Spinal cord (tissue), 10 donors: ENCODE measurements around the gene DDX31. TPM values are rescaled to one million over a fixed set of nuclear protein-coding genes. Genes with fewer than 3 reads are reported as not detected.

Experiments used
- DNase-seq, 6 donors: peaks; one replicate each; pipeline versions ENCODE4 v3.0.0 to v3.0.0-alpha.2; 2013 to 2015; ENCODE audit warnings: low spot score in 6 of 6, low read depth in 4 of 6
- H3K27ac ChIP-seq: one replicate; pipeline ENCODE4 v1.5.1; 2013; ENCODE audit warnings: low read depth, low read length, control low read depth
- H3K27me3 ChIP-seq: one replicate; pipeline ENCODE4 v1.6.1; 2013; ENCODE audit warnings: low read length; ENCODE audit not compliant: control insufficient read depth, insufficient read depth
- H3K36me3 ChIP-seq: one replicate; pipeline ENCODE4 v1.6.1; 2013; ENCODE audit warnings: low read length; ENCODE audit not compliant: control insufficient read depth, insufficient read depth
- H3K4me1 ChIP-seq: one replicate; pipeline ENCODE4 v1.6.1; 2013; ENCODE audit warnings: low read length; ENCODE audit not compliant: control insufficient read depth, insufficient read depth
- H3K4me3 ChIP-seq: one replicate; pipeline ENCODE4 v1.5.1; 2013; ENCODE audit warnings: low read depth, low read length, control low read depth
- H3K9me3 ChIP-seq: one replicate; pipeline ENCODE4 v1.6.1; 2013; ENCODE audit warnings: low read length; ENCODE audit not compliant: control insufficient read depth, insufficient read depth
- WGBS: methylation state at CpG from one replicate; pipeline ENCODE4 v1.1.5; 2013; ENCODE audit warnings: missing lambda C conversion rate; ENCODE audit not compliant: insufficient coverage; 5-methylcytosine and 5-hydroxymethylcytosine counted together
- polyA plus RNA-seq, 2 donors: library from polyadenylated mRNA; unstranded; fragments of 120-200 nt; gene quantifications; one replicate each; pipeline ENCODE4 v1.2.1, GENCODE V29; 2013; ENCODE audit not compliant: insufficient read length in 2 of 2
- total RNA-seq, 2 donors: library from RNA; depleted of rRNA in 1 of 2; stranded (reverse); fragments of 120-200 nt in 1 of 2; fragments of >200 nt in 1 of 2; gene quantifications; one replicate each; pipeline versions ENCODE4 v1.2.3 to v1.2.4, GENCODE V29; 2013 to 2014
- donor health status: healthy.

The DDX31 gene
- total and polyA plus RNA-seq, 4 donors, result 10.5 to 17.5 (median 12.4) TPM

GRCh38 chr9:132631280-132631679, 38.5 kb downstream of the DDX31 start:
- peaks cover 36% of the 10 kb centered on the region for H3K36me3 ChIP-seq
- H3K4me3 ChIP-seq, result no peak overlapping the region
- H3K27ac ChIP-seq, result no peak overlapping the region
- H3K27me3 ChIP-seq, result no peaks in the 10 kb centered on the region
- 87% methylated on average over 3 of the region's 5 CpGs for WGBS
- H3K4me1 ChIP-seq, result no peaks in the 10 kb centered on the region
- no peak for DNase-seq
- H3K9me3 ChIP-seq, result no peaks in the 10 kb centered on the region

DNA sequence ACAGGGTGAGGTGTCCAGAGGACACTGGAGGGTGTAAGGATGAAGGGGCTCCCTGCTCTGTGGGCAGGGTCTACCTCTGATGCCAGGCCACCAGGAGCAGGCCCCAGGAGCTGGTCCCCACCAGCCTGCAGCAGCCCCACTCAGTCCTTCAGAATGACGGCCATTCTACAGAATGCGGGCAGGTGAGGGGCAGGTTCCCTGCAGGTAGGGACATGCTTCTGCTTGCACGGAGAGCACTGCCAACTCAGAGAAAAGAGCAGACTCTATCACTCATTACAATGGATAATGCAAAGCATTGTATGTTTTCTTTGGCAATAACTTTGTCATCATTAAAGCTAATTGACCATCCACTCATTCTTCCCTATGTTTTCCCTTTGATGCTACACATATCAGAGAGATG, 39.0 kb downstream of the DDX31 start:
- peaks cover 36% of the 10 kb centered on the region for H3K36me3 ChIP-seq
- no CpG with 5 or more reads among the region's 3 CpGs for WGBS
- no peaks in the 10 kb centered on the region for H3K9me3 ChIP-seq
- H3K27me3 ChIP-seq, result no peaks in the 10 kb centered on the region
- no peaks in the 10 kb centered on the region for H3K4me1 ChIP-seq
- DNase-seq, result no peak
- no peak overlapping the region for H3K4me3 ChIP-seq
- no peak overlapping the region for H3K27ac ChIP-seq

GRCh38 chr9:132630116-132630515, 39.7 kb downstream of the DDX31 start:
- DNase-seq, result no peak
- 65% methylated on average over 7 of the region's 9 CpGs for WGBS
- no peaks in the 10 kb centered on the region for H3K9me3 ChIP-seq
- peaks cover 38% of the 10 kb centered on the region for H3K36me3 ChIP-seq
- H3K4me3 ChIP-seq, result no peak overlapping the region
- no peaks in the 10 kb centered on the region for H3K4me1 ChIP-seq
- H3K27me3 ChIP-seq, result no peaks in the 10 kb centered on the region
- no peak overlapping the region for H3K27ac ChIP-seq

DNA sequence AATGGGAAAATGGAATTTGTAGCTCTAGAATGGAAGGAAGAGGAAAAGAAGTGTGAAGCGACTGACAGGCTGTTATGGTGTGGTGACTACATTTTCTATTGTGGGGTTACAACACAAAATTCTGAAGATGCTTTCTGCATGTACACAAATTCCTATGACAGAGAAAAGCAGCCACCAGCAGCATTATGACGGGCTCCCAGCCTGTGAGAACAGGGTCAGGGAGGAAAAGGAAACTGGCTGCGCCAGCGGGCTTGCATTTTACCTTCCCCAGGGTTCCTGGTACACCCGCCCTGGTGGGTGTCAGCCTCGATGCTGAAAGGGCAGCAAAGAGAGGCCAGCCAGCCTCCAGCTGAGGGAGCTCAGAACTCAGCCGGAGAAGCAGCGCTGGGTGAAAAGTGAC, 41.0 kb downstream of the DDX31 start:
- peaks cover 40% of the 10 kb centered on the region for H3K36me3 ChIP-seq
- H3K27ac ChIP-seq, result no peak overlapping the region
- no peaks in the 10 kb centered on the region for H3K4me1 ChIP-seq
- WGBS, result 91% methylated on average over 7 of the region's 8 CpGs
- H3K27me3 ChIP-seq, result no peaks in the 10 kb centered on the region
- no peak for DNase-seq
- no peaks in the 10 kb centered on the region for H3K9me3 ChIP-seq
- no peak overlapping the region for H3K4me3 ChIP-seq

- no peak overlapping the region for H3K4me3 ChIP-seq
- H3K9me3 ChIP-seq, result no peaks in the 10 kb centered on the region
- H3K27ac ChIP-seq, result no peak overlapping the region
- WGBS, result 81% methylated on average over 9 of the region's 11 CpGs
- DNase-seq, result no peak
- peaks cover 40% of the 10 kb centered on the region for H3K36me3 ChIP-seq
- no peaks in the 10 kb centered on the region for H3K27me3 ChIP-seq
- no peaks in the 10 kb centered on the region for H3K4me1 ChIP-seq
These were observed 42.2 kb downstream of the DDX31 start for GRCh38 chr9:132627594-132627993.

- Histone ChIP-seq H3K27me3 (no peaks in the 10 kb centered on the region), H3K36me3 (peaks cover 40% of the 10 kb centered on the region), H3K9me3 (no peaks in the 10 kb centered on the region), H3K4me1 (no peaks in the 10 kb centered on the region), H3K4me3 (no peak overlapping the region), H3K27ac (no peak overlapping the region)
- WGBS, result 77% methylated on average over 2 of the region's 7 CpGs
- DNase-seq, result no peak
These were observed 42.7 kb downstream of the DDX31 start for GRCh38 chr9:132627106-132627505.

DNA sequence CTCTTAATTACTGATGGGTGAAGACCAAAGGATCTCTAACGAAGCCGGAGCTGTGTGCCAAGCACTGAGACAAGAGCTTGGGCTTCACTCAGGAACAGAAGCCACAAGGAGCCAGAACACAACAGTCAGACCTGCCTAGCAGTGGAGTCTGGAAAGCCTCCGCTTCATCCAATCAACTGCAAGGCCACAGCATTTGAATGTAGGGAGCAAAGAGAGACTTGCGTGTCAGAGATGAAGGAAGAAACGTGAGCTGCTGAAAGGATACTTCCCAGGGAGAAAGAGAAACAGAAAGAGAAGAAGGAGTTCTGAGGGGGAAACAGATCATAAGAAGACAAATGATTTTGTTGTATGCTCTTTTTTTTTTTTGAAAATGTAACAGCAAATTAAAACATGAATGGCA, 43.5 kb downstream of the DDX31 start:
- 86% methylated on average over 4 of the region's 5 CpGs for WGBS
- Histone ChIP-seq H3K27me3 (no peaks in the 10 kb centered on the region), H3K4me1 (no peaks in the 10 kb centered on the region), H3K36me3 (peaks cover 34% of the 10 kb centered on the region), H3K9me3 (no peaks in the 10 kb centered on the region), H3K4me3 (no peak overlapping the region), H3K27ac (no peak overlapping the region)
- DNase-seq, result no peak

GRCh38 chr9:132622159-132622558, 47.6 kb downstream of the DDX31 start:
- Histone ChIP-seq H3K9me3 (no peaks in the 10 kb centered on the region), H3K4me1 (no peaks in the 10 kb centered on the region), H3K4me3 (no peak overlapping the region), H3K27ac (no peak overlapping the region), H3K36me3 (peaks cover 9% of the 10 kb centered on the region), H3K27me3 (no peaks in the 10 kb centered on the region)
- DNase-seq, result no peak
- WGBS, result 68% methylated on average over 4 of the region's 5 CpGs

DNA sequence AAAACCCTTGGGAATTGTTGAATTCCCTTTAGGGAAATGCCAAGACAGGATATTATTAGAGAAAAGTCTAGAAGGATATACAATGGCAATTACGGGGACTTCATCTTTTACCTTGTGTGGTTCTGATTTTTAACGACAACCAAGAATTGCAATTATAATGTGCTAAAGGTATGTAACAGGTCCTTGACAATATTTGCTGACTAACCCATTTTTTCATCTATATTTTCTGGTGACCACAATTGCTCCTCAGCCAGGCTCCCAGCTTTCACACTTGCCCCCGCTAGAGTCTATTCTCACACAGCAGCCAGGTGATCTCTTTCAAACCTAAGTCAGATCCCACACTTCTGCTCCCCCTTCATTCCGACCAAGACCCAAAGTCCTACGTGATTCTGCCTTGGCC, 53.1 kb downstream of the DDX31 start:
- DNase-seq, result no peak

GRCh38 chr9:132615774-132616173, 54.0 kb downstream of the DDX31 start:
- Histone ChIP-seq H3K4me3 (no peak overlapping the region), H3K27me3 (no peaks in the 10 kb centered on the region), H3K4me1 (no peaks in the 10 kb centered on the region), H3K36me3 (peaks cover 35% of the 10 kb centered on the region), H3K27ac (no peak overlapping the region), H3K9me3 (no peaks in the 10 kb centered on the region)
- no CpG with 5 or more reads among the region's 2 CpGs for WGBS
- DNase-seq, result peak in 1 of 6 donors; percentile 53

More for the DNA sequence above, 53.1 kb downstream of the DDX31 start:
- no peaks in the 10 kb centered on the region for H3K27me3 ChIP-seq
- no peaks in the 10 kb centered on the region for H3K9me3 ChIP-seq
- no peak overlapping the region for H3K27ac ChIP-seq
- H3K4me1 ChIP-seq, result no peaks in the 10 kb centered on the region
- peaks cover 26% of the 10 kb centered on the region for H3K36me3 ChIP-seq
- WGBS, result 82% methylated on average over 3 of the region's 5 CpGs
- H3K4me3 ChIP-seq, result no peak overlapping the region
